B cell (primary cell): ENCODE results near the gene MYBPC3. TPM values are rescaled to one million over a fixed set of nuclear protein-coding genes. Genes with fewer than 3 reads are reported as not detected.

Experiments used
- ATAC-seq: fragments of 200-7000 bp; cut with Tn5 transposase; one replicate; pipeline ENCODE4 v1.10.0; 2021; ENCODE audit warnings: low read depth, mild to moderate bottlenecking, moderate number of reproducible peaks, moderate library complexity
- CTCF ChIA-PET: fragments of 350-600 bp; sonication (Branson Sonifier 250); formaldehyde crosslinking; loops from one replicate; lab custom pipeline; 2021; ENCODE audit warnings: antibody characterized with exemption, inconsistent platforms; lab: Charles Lee
- POLR2A ChIA-PET: fragments of 350-600 bp; sonication (Branson Sonifier 250); formaldehyde crosslinking; loops from one replicate; lab custom pipeline; 2021; ENCODE audit warnings: antibody characterized with exemption; lab: Charles Lee
- DNase-seq: peaks from one replicate; pipeline ENCODE4 v3.0.0; 2013
- H2AFZ ChIP-seq: 2 replicates; pipeline ENCODE4 v1.6.1; 2012; ENCODE audit warnings: mild to moderate bottlenecking, low read depth, low read length; ENCODE audit not compliant: insufficient read depth, poor library complexity, severe bottlenecking
- H3K27ac ChIP-seq, 2 donors: 1 replicate in 1 of 2; 2 replicates in 1 of 2; pipeline ENCODE4 v1.5.1; 2012 to 2013; ENCODE audit warnings: low read length in 2 of 2, mild to moderate bottlenecking in 2 of 2, moderate library complexity in 1 of 2
- H3K27me3 ChIP-seq, 4 experiments: fragments of 200-600 bp in 1 of 4; sonication (generic) in 1 of 4; replicated peaks in 1 of 4; 1 replicate in 2 of 4; 2 replicates in 2 of 4; pipeline versions ENCODE4 v1.6.1 to v1.7.0; 2013 to 2016; ENCODE audit warnings: low read length in 3 of 4, mild to moderate bottlenecking in 2 of 4, mixed read lengths in 1 of 4, moderate library complexity in 1 of 4; ENCODE audit not compliant: insufficient read depth in 4 of 4, control insufficient read depth in 3 of 4; ENCODE audit errors: control extremely low read depth in 1 of 4
- H3K36me3 ChIP-seq, 2 experiments: replicated peaks in 1 of 2; 1 replicate in 1 of 2; 2 replicates in 1 of 2; pipeline versions ENCODE4 v1.6.1 to v1.7.1; 2013; ENCODE audit warnings: low read length in 1 of 2; ENCODE audit not compliant: insufficient read depth in 2 of 2, control insufficient read depth in 1 of 2; ENCODE audit errors: control extremely low read depth in 1 of 2, extremely low read depth in 1 of 2
- H3K4me1 ChIP-seq, 2 donors: fragments of 200-600 bp in 1 of 2; sonication (generic) in 1 of 2; 1 replicate in 1 of 2; 2 replicates in 1 of 2; pipeline versions ENCODE4 v1.5.1 to v1.6.1; 2013 to 2017; ENCODE audit warnings: low read length in 2 of 2; ENCODE audit not compliant: control insufficient read depth in 2 of 2, insufficient read depth in 2 of 2
- H3K4me2 ChIP-seq: replicated peaks from 2 replicates; pipeline ENCODE3; 2012; ENCODE audit warnings: mild to moderate bottlenecking, low read depth, low read length; ENCODE audit not compliant: poor library complexity, severe bottlenecking
- H3K4me3 ChIP-seq, 5 experiments: fragments of 200-600 bp in 1 of 5; sonication (generic) in 1 of 5; 1 replicate in 3 of 5; 2 replicates in 2 of 5; pipeline versions ENCODE4 v1.5.1 to v1.7.0; 2011 to 2016; ENCODE audit warnings: low read length in 4 of 5, mild to moderate bottlenecking in 4 of 5, low read depth in 2 of 5, control low read depth in 1 of 5, moderate library complexity in 1 of 5; ENCODE audit not compliant: insufficient read depth in 1 of 5; ENCODE audit errors: control extremely low read depth in 1 of 5, extremely low read depth in 1 of 5
- H3K79me2 ChIP-seq: fragments of 200-600 bp; sonication (generic); one replicate; pipeline ENCODE4 v1.6.0; 2016; ENCODE audit warnings: low read length; ENCODE audit not compliant: control insufficient read depth, insufficient read depth
- H3K9ac ChIP-seq: fragments of 200-600 bp; sonication (generic); 2 replicates; pipeline ENCODE4 v1.6.1; 2017; ENCODE audit warnings: mild to moderate bottlenecking, low read length, moderate library complexity
- H3K9me3 ChIP-seq, 3 donors: one replicate each; pipeline versions ENCODE4 v1.6.1 to v1.7.1; 2013; ENCODE audit warnings: low read length in 2 of 3; ENCODE audit not compliant: control insufficient read depth in 2 of 3, insufficient read depth in 1 of 3; ENCODE audit errors: control extremely low read depth in 1 of 3
- H4K20me1 ChIP-seq: 2 replicates; pipeline ENCODE4 v1.6.0; 2012; ENCODE audit warnings: mild to moderate bottlenecking, low read length; ENCODE audit not compliant: insufficient read depth, control insufficient read depth, poor library complexity, severe bottlenecking
- H3K27ac Mint-ChIP-seq: one replicate; pipeline ENCODE4 v1.8.0; 2021; ENCODE audit warnings: mixed read lengths
- H3K27me3 Mint-ChIP-seq: one replicate; pipeline ENCODE4 v1.8.0; 2021; ENCODE audit warnings: mixed read lengths
- H3K4me1 Mint-ChIP-seq: one replicate; pipeline ENCODE4 v1.8.0; 2021; ENCODE audit warnings: mixed read lengths
- H3K4me3 Mint-ChIP-seq: one replicate; pipeline ENCODE4 v1.8.0; 2021; ENCODE audit warnings: mixed read lengths
- H3K9me3 Mint-ChIP-seq: one replicate; pipeline ENCODE4 v1.8.0; 2022; ENCODE audit warnings: mixed read lengths; ENCODE audit not compliant: insufficient read depth
- CTCF ChIP-seq: fragments of 200-600 bp; IDR thresholded peaks from one replicate; pipeline ENCODE4 v1.8.0; 2022; ENCODE audit warnings: antibody characterized with exemption, mild to moderate bottlenecking
- EZH2 ChIP-seq: IDR thresholded peaks from 2 replicates; pipeline ENCODE4 v1.6.1; 2012; ENCODE audit warnings: borderline replicate concordance, low read depth, mild to moderate bottlenecking, moderate library complexity, low read length; ENCODE audit not compliant: insufficient read depth, poor library complexity, severe bottlenecking
- WGBS: methylation state at CpG from one replicate; pipeline ENCODE4 v1.1.5; 2013; ENCODE audit warnings: missing lambda C conversion rate; ENCODE audit not compliant: insufficient coverage; 5-methylcytosine and 5-hydroxymethylcytosine counted together
- intact Hi-C: fragments of 100-400 bp; cut with micrococcal nuclease; formaldehyde crosslinking; loops from one replicate; pipeline ENCODE4 v1.10.0; 2022
- polyA plus RNA-seq: library from polyadenylated mRNA; depleted of rRNA; stranded (reverse); fragments of >200 nt; gene quantifications from 2 replicates; pipeline ENCODE4 v1.2.3, GENCODE V29; 2012
- total RNA-seq, 2 donors: library from RNA; stranded (reverse); fragments of 120-200 nt in 1 of 2; gene quantifications; 1 replicate in 1 of 2; 2 replicates in 1 of 2; pipeline versions ENCODE4 v1.2.3 to v1.2.4, GENCODE V29; 2013 to 2022

MYBPC3 gene
- total and polyA plus RNA-seq, 2 donors (not counting 1 experiment from before 2014, with no cell fraction given), result 0.67 to 1.4 TPM

GRCh38 chr11:47348131-47348802 is 4.2 kb downstream of the MYBPC3 start:
- Mint-ChIP-seq H3K4me3 (no peak overlapping the region), H3K9me3 (no peaks in the 10 kb centered on the region), H3K27me3 (no peaks in the 10 kb centered on the region), H3K4me1 (no peaks in the 10 kb centered on the region), H3K27ac (no peak overlapping the region)
- Histone ChIP-seq H3K4me2 (no peak overlapping the region), H3K9ac (no peak overlapping the region), H3K36me3 (no peaks in the 10 kb centered on the region), H3K4me3 (no peak overlapping the region), H2AFZ (no peak overlapping the region), H3K27me3 (no peaks in the 10 kb centered on the region), H3K9me3 (no peaks in the 10 kb centered on the region), H3K79me2 (no peaks in the 10 kb centered on the region), H4K20me1 (no peaks in the 10 kb centered on the region), H3K4me1 (no peaks in the 10 kb centered on the region), H3K27ac (no peak overlapping the region)
- ATAC-seq, result no peak
- no peak for DNase-seq
- 95% methylated on average over 21 of the region's 24 CpGs for WGBS
- TF ChIP-seq CTCF (no peak), EZH2 (no peak)
- intact Hi-C loops, result no loop called here
- ChIA-PET CTCF (no interaction called here), POLR2A (no interaction called here)

- Mint-ChIP-seq H3K4me3 (no peak overlapping the region), H3K4me1 (no peaks in the 10 kb centered on the region), H3K27me3 (no peaks in the 10 kb centered on the region), H3K27ac (no peak overlapping the region), H3K9me3 (no peaks in the 10 kb centered on the region)
- Histone ChIP-seq H3K9me3 (no peaks in the 10 kb centered on the region), H3K4me2 (no peak overlapping the region), H3K36me3 (no peaks in the 10 kb centered on the region), H3K9ac (no peak overlapping the region), H3K27me3 (no peaks in the 10 kb centered on the region), H3K27ac (no peak overlapping the region), H3K4me3 (no peak overlapping the region), H4K20me1 (no peaks in the 10 kb centered on the region), H3K79me2 (no peaks in the 10 kb centered on the region), H3K4me1 (no peaks in the 10 kb centered on the region), H2AFZ (no peak overlapping the region)
- ChIA-PET CTCF (interaction anchor here (0.6 kb wide), 1 partner anchor 589 kb away, joined by 3 read pairs; no protein-coding TSS in a partner anchor), POLR2A (no interaction called here)
- intact Hi-C loops, result no loop called here
- TF ChIP-seq CTCF (no peak), EZH2 (no peak)
- 88% methylated on average over 4 of the region's 5 CpGs for WGBS
- no peak for ATAC-seq
- no peak for DNase-seq
Observed at GRCh38 chr11:47347137-47347536, 5.4 kb downstream of the MYBPC3 start.
